VCaP (cell line): ENCODE measurements around the gene ZNF182.

Experiments used
- H3K27ac ChIP-seq: fragments of 450-650 bp; 2 replicates; pipeline ENCODE4 v1.5.1; 2017
- CTCF ChIP-seq: fragments of 450-650 bp; conservative IDR thresholded peaks from 2 replicates; pipeline ENCODE4 v1.5.1; 2017; ENCODE audit warnings: mild to moderate bottlenecking, moderate library complexity

Gene ZNF182

GRCh38 chrX:48003367-48003757 is 427 bp downstream of the ZNF182 start:
- TF ChIP-seq CTCF: no peak
- peak overlapping the region; percentile 62 for H3K27ac ChIP-seq

GRCh38 chrX:48002929-48003328 is 860 bp downstream of the ZNF182 start:
- no peak for TF ChIP-seq CTCF
- H3K27ac ChIP-seq: peak overlapping the region; percentile 62; the same call in 1 of the 2 replicates

- TF ChIP-seq CTCF: no peak
- H3K27ac ChIP-seq: no peak overlapping the region
Observed at GRCh38 chrX:48002319-48002718, 1.5 kb downstream of the ZNF182 start.

- TF ChIP-seq CTCF: no peak
Observed at GRCh38 chrX:48001260-48001659, 2.5 kb downstream of the ZNF182 start.

GRCh38 chrX:47992669-47993068 is 11.1 kb downstream of the ZNF182 start:
- no peak for TF ChIP-seq CTCF
- no peak overlapping the region for H3K27ac ChIP-seq

More at GRCh38 chrX:48001260-48001659, 2.5 kb downstream of the ZNF182 start:
- no peak overlapping the region for H3K27ac ChIP-seq

GRCh38 chrX:47992095-47992380 is 11.8 kb downstream of the ZNF182 start:
- TF ChIP-seq CTCF: no peak
- no peak overlapping the region for H3K27ac ChIP-seq

- no peak overlapping the region for H3K27ac ChIP-seq
- no peak for TF ChIP-seq CTCF
Observed at GRCh38 chrX:47991263-47992094, 12.3 kb downstream of the ZNF182 start.
